Endothelial cell of umbilical vein (primary cell): ENCODE measurements around the gene MTFMT. TPM values are rescaled to one million over a fixed set of nuclear protein-coding genes. Genes with fewer than 3 reads are reported as not detected.

ENCODE experiments used
- BruUV-seq: library from RNA; stranded (reverse); fragments of 400-500 nt; replicated peaks from 2 replicates; lab custom pipeline; 2021; lab: Mats Ljungman, UMichigan
- CTCF ChIA-PET: fragments of 300-600, 350-600 bp; sonication (Branson Sonifier 250); formaldehyde crosslinking; loops from one replicate; lab custom pipeline; 2021; ENCODE audit warnings: antibody characterized with exemption, inconsistent platforms; lab: Charles Lee
- POLR2A ChIA-PET: fragments of 300-600, 350-600 bp; sonication (Branson Sonifier 250); formaldehyde crosslinking; loops from one replicate; lab custom pipeline; 2021; ENCODE audit warnings: antibody characterized with exemption, inconsistent platforms; lab: Charles Lee
- DNase-seq: peaks from one replicate; pipeline ENCODE4 v3.0.0-alpha.2; 2011; ENCODE audit warnings: low read depth, low spot score
- FAIRE-seq: peaks from 2 replicates; lab custom pipeline; 2011; peaks lifted over from hg19 to GRCh38; lab: Jason Lieb, UNC
- H2AFZ ChIP-seq: 2 replicates; pipeline ENCODE4 v1.6.0; 2012; ENCODE audit warnings: low read depth, low read length, control low read depth, inconsistent platforms
- H3K27ac ChIP-seq: 2 replicates; pipeline ENCODE4 v1.5.1; 2011; ENCODE audit warnings: low read depth, mild to moderate bottlenecking, control low read depth, low read length, moderate library complexity; ENCODE audit not compliant: insufficient read depth
- H3K27me3 ChIP-seq, 2 experiments: 2 replicates each; pipeline versions ENCODE4 v1.6.0 to v1.6.1; 2011; ENCODE audit warnings: low read length in 2 of 2, mixed read lengths in 1 of 2; ENCODE audit not compliant: control insufficient read depth in 2 of 2, insufficient read depth in 2 of 2
- H3K36me3 ChIP-seq, 2 experiments: 2 replicates in 1 of 2; 3 replicates in 1 of 2; pipeline ENCODE4 v1.5.1; 2011; ENCODE audit warnings: low read length in 2 of 2, mild to moderate bottlenecking in 1 of 2, moderate library complexity in 1 of 2; ENCODE audit not compliant: control insufficient read depth in 2 of 2, insufficient read depth in 2 of 2; ENCODE audit errors: extremely low read depth in 1 of 2
- H3K4me1 ChIP-seq: 3 replicates; pipeline ENCODE4 v1.5.1; 2011; ENCODE audit warnings: mild to moderate bottlenecking, low read length; ENCODE audit not compliant: control insufficient read depth, insufficient read depth; ENCODE audit errors: extremely low read depth
- H3K4me2 ChIP-seq: 2 replicates; pipeline ENCODE4 v1.6.1; 2011; ENCODE audit warnings: low read length, control low read depth, mixed read lengths; ENCODE audit not compliant: insufficient read depth
- H3K4me3 ChIP-seq, 3 experiments: fragments of 200-600 bp in 1 of 3; sonication (generic), shearing (Covaris generic) in 1 of 3; replicated peaks in 1 of 3; 2 replicates each; pipeline ENCODE4 v1.5.1; 2011 to 2016; ENCODE audit warnings: control low read depth in 3 of 3, low read length in 3 of 3, mild to moderate bottlenecking in 2 of 3, inconsistent platforms in 1 of 3, low read depth in 1 of 3, moderate library complexity in 1 of 3; ENCODE audit not compliant: insufficient read depth in 1 of 3
- H3K79me2 ChIP-seq: 2 replicates; pipeline ENCODE4 v1.6.0; 2012; ENCODE audit warnings: low read length, inconsistent platforms; ENCODE audit not compliant: control insufficient read depth, insufficient read depth
- H3K9ac ChIP-seq: replicated peaks from 2 replicates; pipeline ENCODE3; 2011; ENCODE audit warnings: low read length, control low read depth; ENCODE audit not compliant: insufficient read depth; ENCODE audit errors: extremely low read depth
- H3K9me1 ChIP-seq: replicated peaks from 3 replicates; pipeline ENCODE4 v1.6.0; 2011; ENCODE audit warnings: mild to moderate bottlenecking, low read length; ENCODE audit not compliant: control insufficient read depth, insufficient read depth; ENCODE audit errors: extremely low read depth
- H3K9me3 ChIP-seq: replicated peaks from 2 replicates; pipeline ENCODE4 v1.5.1; 2012; ENCODE audit warnings: low read length, inconsistent platforms; ENCODE audit not compliant: control insufficient read depth, insufficient read depth
- H4K20me1 ChIP-seq: replicated peaks from 2 replicates; pipeline ENCODE3; 2011; ENCODE audit warnings: mild to moderate bottlenecking, low read length; ENCODE audit not compliant: control insufficient read depth, insufficient read depth; ENCODE audit errors: extremely low read depth
- EZH2 ChIP-seq: IDR thresholded peaks from 2 replicates; pipeline ENCODE4 v1.6.1; 2012; ENCODE audit warnings: borderline replicate concordance, low read depth, mild to moderate bottlenecking, moderate library complexity, low read length, inconsistent platforms; ENCODE audit not compliant: severe bottlenecking
- POLR2A ChIP-seq: IDR thresholded peaks from 2 replicates; pipeline ENCODE4 v1.6.1; 2012; ENCODE audit warnings: low read depth, mild to moderate bottlenecking, control low read depth, low read length
- dilution Hi-C: fragments of 300-500 bp; cut with MboI; formaldehyde crosslinking; loops from one replicate; pipeline ENCODE4 v1.15.0; 2019; ENCODE audit warnings: low sequenced_read_pairs; ENCODE audit not compliant: extremely low pct_ligation_motif_present
- intact Hi-C: fragments of 100-400 bp; cut with micrococcal nuclease; formaldehyde crosslinking; loops from one replicate; pipeline ENCODE4 v1.10.0; 2022
- polyA plus RNA-seq, 4 experiments: library from polyadenylated mRNA; depleted of rRNA in 3 of 4; stranded (reverse) in 3 of 4; unstranded in 1 of 4; fragments of >200 nt; gene quantifications; 2 replicates each; pipeline versions ENCODE4 v1.2.1 to v1.2.3, GENCODE V29; 2011 to 2012; ENCODE audit warnings: missing spikeins in 1 of 4
- total RNA-seq: library from RNA; stranded (reverse); gene quantifications from 2 replicates; pipeline ENCODE4 v1.2.3, GENCODE V29; 2021

The MTFMT gene
- total and polyA plus RNA-seq, 2 donors (not counting 3 experiments of a cell fraction or from before 2014, with no cell fraction given), result 7.5 to 20.4 TPM

DNA sequence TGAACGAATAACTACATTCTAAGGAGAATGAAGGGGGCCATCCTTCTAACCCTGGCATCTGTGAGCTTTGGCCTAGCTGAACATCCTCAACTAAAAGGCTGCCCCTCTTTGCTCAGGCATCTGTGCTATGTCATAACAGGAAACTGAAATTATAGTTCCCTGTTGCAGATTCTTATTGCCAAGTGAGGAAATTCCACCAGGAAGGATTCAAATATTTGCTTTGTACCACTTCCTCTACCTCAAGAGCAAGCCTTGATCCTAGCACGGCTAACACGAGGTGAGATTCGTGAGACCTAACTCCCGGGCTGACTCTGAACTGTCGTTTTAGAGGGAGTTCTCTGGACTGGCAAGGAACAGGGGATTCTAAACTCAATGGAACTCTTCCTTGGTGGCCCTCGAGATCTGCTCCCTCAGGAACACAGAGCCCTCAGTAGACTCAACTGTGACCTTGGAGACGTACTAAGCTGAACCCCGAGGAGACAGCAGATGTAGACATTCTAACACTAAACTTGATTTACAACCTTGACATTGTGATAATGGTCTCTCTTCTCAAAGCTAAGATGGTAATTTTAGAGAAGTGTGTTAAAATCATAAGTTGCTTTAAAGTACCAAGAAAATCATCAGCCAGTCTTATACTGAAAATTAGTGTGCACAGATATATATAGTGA lies 43.9 kb downstream of the MTFMT start:
- H3K9me3 ChIP-seq, result no peaks in the 10 kb centered on the region
- peak overlapping the region; percentile 22 for H3K9ac ChIP-seq
- TF ChIP-seq EZH2, result no peak
- POLR2A ChIA-PET, result no interaction called here
- no peaks in the 10 kb centered on the region for H3K9me1 ChIP-seq
- peak overlapping the region; percentile 72 for H3K27ac ChIP-seq
- FAIRE-seq (peak; percentile 86), DNase-seq (peak; percentile 41)
- CTCF ChIA-PET, result interaction anchor here (0.6 to 1.5 kb wide), 6 partner anchors 9 to 150 kb away, joined by 3 to 4 read pairs (median 3); no protein-coding TSS in a partner anchor
- intact Hi-C loops (loop anchor here (5.0 kb wide), 1 partner anchor 143 kb away; the partner anchor contains the start of gene PLEKHO2), dilution Hi-C loops (no loop called here)
- BruUV-seq, result no TSS peak
- peak overlapping the region; percentile 81 for H3K4me2 ChIP-seq
- H3K4me1 ChIP-seq, result peaks cover 25% of the 10 kb centered on the region
- peaks cover 32% of the 10 kb centered on the region for H3K79me2 ChIP-seq
- H3K4me3 ChIP-seq, result no peak overlapping the region
- H4K20me1 ChIP-seq, result no peaks in the 10 kb centered on the region
- no peaks in the 10 kb centered on the region for H3K27me3 ChIP-seq
- H3K36me3 ChIP-seq, result peaks cover 0 to 4% of the 10 kb centered on the region in 2 experiments
- peak overlapping the region; percentile 62 for H2AFZ ChIP-seq

DNA sequence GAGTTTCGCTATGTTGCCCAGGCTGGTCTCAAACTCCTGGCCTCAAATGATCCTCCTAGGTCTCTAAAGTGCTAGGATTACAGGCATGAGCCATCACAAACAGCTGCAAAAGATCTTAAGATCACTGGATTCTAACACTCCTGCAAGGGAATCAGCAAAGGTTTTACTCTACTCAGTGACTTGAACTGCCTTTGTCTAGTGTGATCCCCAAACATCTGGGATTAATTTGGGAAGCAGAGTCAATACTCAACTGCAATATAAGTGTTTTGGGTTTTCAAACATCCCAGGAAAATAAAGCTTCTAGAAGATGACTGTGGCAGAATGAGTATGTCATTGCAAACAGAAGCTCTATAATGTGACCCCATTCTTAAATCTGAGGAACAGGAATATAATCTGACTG lies 47.0 kb downstream of the MTFMT start:
- no peaks in the 10 kb centered on the region for H3K27me3 ChIP-seq
- peaks cover 16% of the 10 kb centered on the region for H3K4me1 ChIP-seq
- intact Hi-C loops (no loop called here), dilution Hi-C loops (no loop called here)
- peaks cover 2% of the 10 kb centered on the region for H3K9me1 ChIP-seq
- H3K9me3 ChIP-seq, result no peaks in the 10 kb centered on the region
- CTCF ChIA-PET, result no interaction called here
- no peak for TF ChIP-seq POLR2A
- no peak overlapping the region for H3K9ac ChIP-seq
- DNase-seq, result no peak
- H4K20me1 ChIP-seq, result no peaks in the 10 kb centered on the region
- no peak for FAIRE-seq
- POLR2A ChIA-PET, result no interaction called here
- H3K4me3 ChIP-seq, result no peak overlapping the region
- peaks cover 21% of the 10 kb centered on the region for H3K79me2 ChIP-seq
- BruUV-seq, result no TSS peak
- H3K27ac ChIP-seq, result no peak overlapping the region
- H3K36me3 ChIP-seq, result peaks cover 8 to 11% of the 10 kb centered on the region in 2 experiments
- H3K4me2 ChIP-seq, result no peak overlapping the region
- H2AFZ ChIP-seq, result no peak overlapping the region
